Measurements from ENCODE around the gene MEGF6. TPM values are rescaled to one million over a fixed set of nuclear protein-coding genes. Genes with fewer than 3 reads are reported as not detected.

Gene MEGF6
- polyA plus RNA-seq, 1 donor (not counting 4 experiments of a cell fraction or from before 2014, with no cell fraction given), result 0.24 TPM

GRCh38 chr1:3658231-3658615 is 46.9 kb upstream of the MEGF6 start:
- no peaks in the 10 kb centered on the region for H3K36me3 ChIP-seq (ENCODE audit: control insufficient read depth in 2 of 2, extremely low read depth in 1 of 2, insufficient read depth in 2 of 2, low read length in 2 of 2)
- dilution Hi-C loops (cut with MboI; ENCODE audit: extremely low pct_ligation_motif_present, low sequenced_read_pairs), result no loop called here
- DNase-seq (ENCODE audit: low read depth, low spot score) (no peak), FAIRE-seq (no peak)
- H3K27ac ChIP-seq (ENCODE audit: control insufficient read depth, insufficient read depth, low read length), result no peak overlapping the region
- H3K9me3 ChIP-seq (ENCODE audit: control insufficient read depth, low read depth, low read length), result no peaks in the 10 kb centered on the region
- no peaks in the 10 kb centered on the region for H3K4me1 ChIP-seq (ENCODE audit: control insufficient read depth, extremely low read depth, insufficient read depth, low read length)
- H3K4me3 ChIP-seq (ENCODE audit: control insufficient read depth in 2 of 3, extremely low read depth in 1 of 3, insufficient read depth in 2 of 3, low read depth in 1 of 3, low read length in 3 of 3), result no peak overlapping the region
- H3K4me2 ChIP-seq (ENCODE audit: control insufficient read depth, extremely low read depth, insufficient read depth, low read depth, low read length), result no peak overlapping the region
- no peaks in the 10 kb centered on the region for H4K20me1 ChIP-seq (ENCODE audit: control insufficient read depth, extremely low read depth, insufficient read depth, low read length)
- H3K27me3 ChIP-seq (ENCODE audit: control insufficient read depth, extremely low read depth, insufficient read depth, low read length), result peaks cover 29% of the 10 kb centered on the region
- TF ChIP-seq EZH2 (IDR thresholded peaks at IDR 0.05; ENCODE audit: low read length), result no peak
- TF ChIP-seq CTCF (optimal IDR thresholded peaks at IDR 0.05 in 1 of 3, IDR thresholded peaks at IDR 0.05 in 1 of 3, conservative IDR thresholded peaks at IDR 0.05 in 1 of 3; ENCODE audit: extremely low read depth in 1 of 3, insufficient read depth in 2 of 3, low read length in 3 of 3), result no peak
- H3K79me2 ChIP-seq (ENCODE audit: control insufficient read depth, insufficient read depth, low read length), result no peaks in the 10 kb centered on the region
- no peak overlapping the region for H2AFZ ChIP-seq (ENCODE audit: control insufficient read depth, low read length)
- H3K9ac ChIP-seq (ENCODE audit: control insufficient read depth, extremely low read depth, insufficient read depth, low read length), result no peak overlapping the region
- H3K9me1 ChIP-seq (ENCODE audit: control insufficient read depth, extremely low read depth, insufficient read depth, low read length), result no peaks in the 10 kb centered on the region

- TF ChIP-seq EZH2 (IDR thresholded peaks at IDR 0.05; ENCODE audit: low read length) (no peak), CTCF (optimal IDR thresholded peaks at IDR 0.05 in 1 of 3, IDR thresholded peaks at IDR 0.05 in 1 of 3, conservative IDR thresholded peaks at IDR 0.05 in 1 of 3; ENCODE audit: extremely low read depth in 1 of 3, insufficient read depth in 2 of 3, low read length in 3 of 3) (no peak)
- Histone ChIP-seq H3K9me3 (ENCODE audit: control insufficient read depth, low read depth, low read length) (no peaks in the 10 kb centered on the region), H3K9me1 (ENCODE audit: control insufficient read depth, extremely low read depth, insufficient read depth, low read length) (no peaks in the 10 kb centered on the region), H3K36me3 (ENCODE audit: control insufficient read depth in 2 of 2, extremely low read depth in 1 of 2, insufficient read depth in 2 of 2, low read length in 2 of 2) (no peaks in the 10 kb centered on the region), H3K4me2 (ENCODE audit: control insufficient read depth, extremely low read depth, insufficient read depth, low read depth, low read length) (no peak overlapping the region), H3K79me2 (ENCODE audit: control insufficient read depth, insufficient read depth, low read length) (no peaks in the 10 kb centered on the region), H3K4me3 (ENCODE audit: control insufficient read depth in 2 of 3, extremely low read depth in 1 of 3, insufficient read depth in 2 of 3, low read depth in 1 of 3, low read length in 3 of 3) (no peak overlapping the region), H2AFZ (ENCODE audit: control insufficient read depth, low read length) (no peak overlapping the region), H4K20me1 (ENCODE audit: control insufficient read depth, extremely low read depth, insufficient read depth, low read length) (no peaks in the 10 kb centered on the region), H3K4me1 (ENCODE audit: control insufficient read depth, extremely low read depth, insufficient read depth, low read length) (no peaks in the 10 kb centered on the region), H3K9ac (ENCODE audit: control insufficient read depth, extremely low read depth, insufficient read depth, low read length) (no peak overlapping the region), H3K27me3 (ENCODE audit: control insufficient read depth, extremely low read depth, insufficient read depth, low read length) (peaks cover 34% of the 10 kb centered on the region), H3K27ac (ENCODE audit: control insufficient read depth, insufficient read depth, low read length) (no peak overlapping the region)
- DNase-seq (ENCODE audit: low read depth, low spot score) (no peak), FAIRE-seq (no peak)
- dilution Hi-C loops (cut with MboI; ENCODE audit: extremely low pct_ligation_motif_present, low sequenced_read_pairs), result no loop called here
Observed at GRCh38 chr1:3657578-3658230, 46.4 kb upstream of the MEGF6 start.
